Neural progenitor cell (in vitro differentiated cells): ENCODE results near the gene FOXD4L1. TPM values are rescaled to one million over a fixed set of nuclear protein-coding genes. Genes with fewer than 3 reads are reported as not detected.
"Not testable (repeated sequence)": the region's sequence is repeated elsewhere in the genome, so short reads cannot be mapped to it uniquely, and the experiment has no call there.

ENCODE experiments used
- DNase-seq: peaks from one replicate; pipeline ENCODE4 v3.0.0-alpha.2; 2016; ENCODE audit warnings: low spot score
- H2AFZ ChIP-seq: fragments of 200-600 bp; sonication (generic); replicated peaks from 2 replicates; pipeline ENCODE4 v1.6.1; 2016; ENCODE audit warnings: antibody characterized with exemption
- H3F3A ChIP-seq: fragments of 200-600 bp; sonication (generic); 2 replicates; pipeline ENCODE4 v1.6.1; 2016; ENCODE audit warnings: antibody characterized with exemption, low read depth
- H3K27ac ChIP-seq: fragments of 200-600 bp; sonication (generic); 2 replicates; pipeline ENCODE4 v1.5.1; 2016; ENCODE audit warnings: mild to moderate bottlenecking
- H3K27me3 ChIP-seq: fragments of 200-600 bp; sonication (generic); 2 replicates; pipeline ENCODE4 v1.6.1; 2016; ENCODE audit warnings: mild to moderate bottlenecking, moderate library complexity
- H3K36me3 ChIP-seq: fragments of 200-600 bp; sonication (generic); 2 replicates; pipeline ENCODE4 v1.5.1; 2016
- H3K4me1 ChIP-seq: fragments of 200-600 bp; sonication (generic); 2 replicates; pipeline ENCODE4 v1.6.1; 2016; ENCODE audit warnings: mixed run types
- H3K4me2 ChIP-seq: fragments of 200-600 bp; sonication (generic); 2 replicates; pipeline ENCODE4 v1.6.1; 2016
- H3K4me3 ChIP-seq: fragments of 200-600 bp; sonication (generic); 2 replicates; pipeline ENCODE4 v1.5.1; 2016
- H3K79me2 ChIP-seq: fragments of 200-600 bp; sonication (generic); 2 replicates; pipeline ENCODE4 v1.6.1; 2016; ENCODE audit warnings: low read depth
- H3K9ac ChIP-seq: fragments of 200-600 bp; sonication (generic); 2 replicates; pipeline ENCODE4 v1.6.1; 2016
- H3K9me3 ChIP-seq: fragments of 200-600 bp; sonication (generic); 2 replicates; pipeline ENCODE4 v1.5.1; 2016; ENCODE audit warnings: low read depth
- H4K20me1 ChIP-seq: fragments of 200-600 bp; sonication (generic); 2 replicates; pipeline ENCODE4 v1.6.1; 2016; ENCODE audit warnings: low read depth
- H3K27ac Mint-ChIP-seq: 3 replicates; pipeline ENCODE4 v1.8.0; 2021; ENCODE audit warnings: mixed read lengths
- H3K27me3 Mint-ChIP-seq: 2 replicates; pipeline ENCODE4 v1.8.0; 2022; ENCODE audit warnings: low read depth, mild to moderate bottlenecking, inconsistent platforms, moderate library complexity, mixed read lengths; ENCODE audit not compliant: insufficient read depth
- H3K36me3 Mint-ChIP-seq: 3 replicates; pipeline ENCODE4 v1.8.0; 2021; ENCODE audit warnings: mixed read lengths
- H3K4me1 Mint-ChIP-seq: 3 replicates; pipeline ENCODE4 v1.8.0; 2021; ENCODE audit warnings: mixed read lengths
- H3K4me3 Mint-ChIP-seq: 3 replicates; pipeline ENCODE4 v1.8.0; 2021; ENCODE audit warnings: mild to moderate bottlenecking, moderate library complexity, mixed read lengths
- H3K9me3 Mint-ChIP-seq: 3 replicates; pipeline ENCODE4 v1.8.0; 2020; ENCODE audit warnings: mixed read lengths
- EZH2 ChIP-seq: fragments of 200-600 bp; sonication (generic); IDR thresholded peaks from 2 replicates; pipeline ENCODE4 v1.6.1; 2017; ENCODE audit warnings: antibody characterized with exemption, mild to moderate bottlenecking, moderate library complexity
- EZH2phosphoT487 ChIP-seq: fragments of 200-600 bp; sonication (generic); IDR thresholded peaks from 2 replicates; pipeline ENCODE4 v1.6.1; 2017; ENCODE audit warnings: antibody characterized with exemption
- total RNA-seq: library from RNA; depleted of rRNA; stranded (reverse); fragments of >200 nt; gene quantifications from 2 replicates; pipeline ENCODE4 v1.2.3, GENCODE V29; 2015; ENCODE audit warnings: low replicate concordance

The FOXD4L1 gene
- total RNA-seq, 1 donor from 2014 or later = not detected

GRCh38 chr2:113504081-113504480 lies 5.6 kb downstream of the FOXD4L1 start:
- H3K4me3 ChIP-seq, H3K9me3 ChIP-seq, H3K4me1 Mint-ChIP-seq, H3K27ac ChIP-seq, H3F3A ChIP-seq, H3K9ac ChIP-seq, H3K27ac Mint-ChIP-seq, H3K79me2 ChIP-seq, H2AFZ ChIP-seq, H3K4me1 ChIP-seq, H3K9me3 Mint-ChIP-seq, H3K36me3 ChIP-seq, H3K36me3 Mint-ChIP-seq: not testable (repeated sequence)
- peak overlapping the region; percentile 35 for H3K4me3 Mint-ChIP-seq
- peaks cover 97% of the 10 kb centered on the region for H3K27me3 ChIP-seq
- peaks cover 25% of the 10 kb centered on the region for H3K27me3 Mint-ChIP-seq
- H3K4me2 ChIP-seq = peak overlapping the region; percentile 10
- peak; percentile 24 for DNase-seq
- TF ChIP-seq EZH2 = peak; percentile 74
- peak; percentile 71 for TF ChIP-seq EZH2phosphoT487
- H4K20me1 ChIP-seq = peaks cover 13% of the 10 kb centered on the region

- not testable (repeated sequence) for DNase-seq, H3K4me1 ChIP-seq, H3F3A ChIP-seq, H3K9ac ChIP-seq, H4K20me1 ChIP-seq, H3K9me3 Mint-ChIP-seq, H2AFZ ChIP-seq, H3K4me1 Mint-ChIP-seq, H3K27ac Mint-ChIP-seq, H3K27ac ChIP-seq, H3K79me2 ChIP-seq, H3K4me3 ChIP-seq, H3K4me3 Mint-ChIP-seq, H3K4me2 ChIP-seq, H3K36me3 Mint-ChIP-seq, H3K9me3 ChIP-seq, H3K36me3 ChIP-seq
- peaks cover 25% of the 10 kb centered on the region for H3K27me3 Mint-ChIP-seq
- peaks cover 89% of the 10 kb centered on the region for H3K27me3 ChIP-seq
These were observed 9.1 kb downstream of the FOXD4L1 start for GRCh38 chr2:113507394-113508140.

- not testable (repeated sequence) for H3K79me2 ChIP-seq, H3K36me3 ChIP-seq, H3K4me2 ChIP-seq, H3K4me3 Mint-ChIP-seq, H4K20me1 ChIP-seq, H2AFZ ChIP-seq, H3K9me3 Mint-ChIP-seq, H3K36me3 Mint-ChIP-seq, H3F3A ChIP-seq, H3K4me1 ChIP-seq, H3K9me3 ChIP-seq, H3K4me1 Mint-ChIP-seq, H3K4me3 ChIP-seq, H3K27ac ChIP-seq, DNase-seq, H3K27ac Mint-ChIP-seq, H3K9ac ChIP-seq
- H3K27me3 Mint-ChIP-seq = peaks cover 21% of the 10 kb centered on the region
- H3K27me3 ChIP-seq = peaks cover 86% of the 10 kb centered on the region
These were observed 9.7 kb downstream of the FOXD4L1 start for GRCh38 chr2:113508187-113508586.

- not testable (repeated sequence) for H3K4me3 ChIP-seq, H3K36me3 Mint-ChIP-seq, H2AFZ ChIP-seq, H3F3A ChIP-seq, H3K36me3 ChIP-seq, H3K9me3 Mint-ChIP-seq, H3K9me3 ChIP-seq, H3K27ac Mint-ChIP-seq, H3K4me2 ChIP-seq, H3K4me1 ChIP-seq, H3K27ac ChIP-seq, H3K79me2 ChIP-seq, H4K20me1 ChIP-seq, H3K9ac ChIP-seq, H3K4me1 Mint-ChIP-seq, H3K4me3 Mint-ChIP-seq, DNase-seq
- H3K27me3 Mint-ChIP-seq = peaks cover 15% of the 10 kb centered on the region
- H3K27me3 ChIP-seq = peaks cover 75% of the 10 kb centered on the region
These were observed 12.4 kb downstream of the FOXD4L1 start for GRCh38 chr2:113510913-113511312.

GRCh38 chr2:113511859-113512258 lies 13.4 kb downstream of the FOXD4L1 start:
- not testable (repeated sequence) for H2AFZ ChIP-seq, H3K9me3 ChIP-seq, H3K27ac ChIP-seq, H3K4me3 ChIP-seq, H4K20me1 ChIP-seq, DNase-seq, H3K9me3 Mint-ChIP-seq, H3K36me3 Mint-ChIP-seq, H3K79me2 ChIP-seq, H3K4me1 ChIP-seq, H3K36me3 ChIP-seq, H3K9ac ChIP-seq, H3F3A ChIP-seq, H3K4me2 ChIP-seq, H3K27ac Mint-ChIP-seq, H3K4me3 Mint-ChIP-seq, H3K4me1 Mint-ChIP-seq
- peaks cover 66% of the 10 kb centered on the region for H3K27me3 ChIP-seq
- peaks cover 15% of the 10 kb centered on the region for H3K27me3 Mint-ChIP-seq

GRCh38 chr2:113515457-113515856 lies 17.0 kb downstream of the FOXD4L1 start:
- peaks cover 34% of the 10 kb centered on the region for H3K27me3 ChIP-seq
- not testable (repeated sequence) for H3K36me3 Mint-ChIP-seq, H3K9me3 Mint-ChIP-seq, H3K9ac ChIP-seq, H3K79me2 ChIP-seq, H3F3A ChIP-seq, H3K9me3 ChIP-seq, H3K4me3 Mint-ChIP-seq, H3K4me2 ChIP-seq, H2AFZ ChIP-seq, H3K27ac Mint-ChIP-seq, H3K4me1 ChIP-seq, H3K4me1 Mint-ChIP-seq, H3K27me3 Mint-ChIP-seq, DNase-seq, H3K27ac ChIP-seq, H4K20me1 ChIP-seq, H3K36me3 ChIP-seq, H3K4me3 ChIP-seq

GRCh38 chr2:113515995-113516394 lies 17.5 kb downstream of the FOXD4L1 start:
- H3K9me3 ChIP-seq, H4K20me1 ChIP-seq, H3K27ac Mint-ChIP-seq, H3K36me3 ChIP-seq, H3K4me2 ChIP-seq, H3K4me1 ChIP-seq, H3F3A ChIP-seq, H3K4me3 ChIP-seq, H3K9ac ChIP-seq, H3K4me1 Mint-ChIP-seq, H3K79me2 ChIP-seq, DNase-seq, H3K27ac ChIP-seq, H3K27me3 Mint-ChIP-seq, H3K9me3 Mint-ChIP-seq, H3K4me3 Mint-ChIP-seq, H3K36me3 Mint-ChIP-seq, H2AFZ ChIP-seq: not testable (repeated sequence)
- peaks cover 30% of the 10 kb centered on the region for H3K27me3 ChIP-seq

- not testable (repeated sequence) for H3K9me3 ChIP-seq, H3K9me3 Mint-ChIP-seq, H3K4me2 ChIP-seq, H3K36me3 Mint-ChIP-seq, H3K4me3 Mint-ChIP-seq, H3K4me1 ChIP-seq, H2AFZ ChIP-seq, H3K36me3 ChIP-seq, H3K27ac ChIP-seq, H3F3A ChIP-seq, H3K27me3 Mint-ChIP-seq, H3K9ac ChIP-seq, H3K4me3 ChIP-seq, H3K79me2 ChIP-seq, H3K27ac Mint-ChIP-seq, H3K4me1 Mint-ChIP-seq, H4K20me1 ChIP-seq, DNase-seq
- peaks cover 22% of the 10 kb centered on the region for H3K27me3 ChIP-seq
These were observed 18.6 kb downstream of the FOXD4L1 start for GRCh38 chr2:113517025-113517424.
